ENCODE results near the gene PILRB.
"Not testable (repeated sequence)": the region's sequence is repeated elsewhere in the genome, so short reads cannot be mapped to it uniquely, and the experiment has no call there.

The PILRB gene

DNA sequence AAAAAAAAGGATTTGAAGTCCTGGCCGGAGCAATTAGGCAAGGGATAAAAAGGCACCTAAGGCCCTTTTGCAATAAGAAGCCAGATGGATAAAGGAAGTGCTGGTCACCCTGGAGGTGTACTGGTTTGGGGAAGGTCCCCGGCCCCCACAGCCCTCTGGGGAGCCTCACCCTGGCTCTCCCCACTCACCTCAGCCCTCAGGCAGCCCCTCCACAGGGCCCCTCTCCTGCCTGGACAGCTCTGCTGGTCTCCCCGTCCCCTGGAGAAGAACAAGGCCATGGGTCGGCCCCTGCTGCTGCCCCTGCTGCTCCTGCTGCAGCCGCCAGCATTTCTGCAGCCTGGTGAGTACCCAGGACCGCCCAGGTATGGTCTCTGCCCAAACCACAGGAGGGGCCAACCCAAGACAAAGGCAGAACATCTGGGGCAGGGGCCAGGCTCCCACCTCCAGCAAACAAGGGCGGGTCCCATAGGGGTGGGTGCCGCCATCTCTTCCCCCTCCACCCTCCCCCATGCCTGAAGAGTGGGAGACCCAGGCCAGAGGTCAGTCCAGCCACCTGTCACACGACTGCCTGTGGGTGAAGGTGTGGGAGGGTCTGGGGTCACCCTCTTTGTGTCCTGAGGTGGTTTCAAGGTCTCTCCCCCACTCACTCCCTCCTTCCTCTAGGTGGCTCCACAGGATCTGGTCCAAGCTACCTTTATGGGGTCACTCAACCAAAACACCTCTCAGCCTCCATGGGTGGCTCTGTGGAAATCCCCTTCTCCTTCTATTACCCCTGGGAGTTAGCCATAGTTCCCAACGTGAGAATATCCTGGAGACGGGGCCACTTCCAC is at the start of gene PILRB:
Gene PILRB, plus strand, starts transcription at position 91 of the 830 bp plus-strand sequence. Its CDS starts 186 bp downstream, at position 277.
- no peak for DNase-seq

DNA sequence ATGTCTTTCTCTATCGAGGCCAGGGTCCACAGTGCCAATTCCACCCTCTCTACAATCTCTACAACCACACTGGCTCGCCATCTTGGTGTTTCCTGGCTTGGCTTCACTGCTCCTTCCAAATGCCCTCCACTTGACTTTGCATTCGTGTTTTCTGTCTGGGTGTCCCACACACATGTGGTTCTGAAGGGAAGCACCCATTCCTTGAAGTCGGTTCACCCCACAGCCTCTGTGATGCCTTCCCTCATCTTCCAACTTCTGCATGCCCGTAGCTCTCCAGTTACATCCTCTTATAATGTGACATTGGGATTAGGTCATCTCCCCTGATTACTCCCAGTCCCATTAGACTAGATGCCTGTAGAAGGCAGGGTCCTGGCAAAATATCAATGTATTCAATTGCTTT is 39.6 kb upstream of the PILRB start:
- not testable (repeated sequence) for DNase-seq

DNA sequence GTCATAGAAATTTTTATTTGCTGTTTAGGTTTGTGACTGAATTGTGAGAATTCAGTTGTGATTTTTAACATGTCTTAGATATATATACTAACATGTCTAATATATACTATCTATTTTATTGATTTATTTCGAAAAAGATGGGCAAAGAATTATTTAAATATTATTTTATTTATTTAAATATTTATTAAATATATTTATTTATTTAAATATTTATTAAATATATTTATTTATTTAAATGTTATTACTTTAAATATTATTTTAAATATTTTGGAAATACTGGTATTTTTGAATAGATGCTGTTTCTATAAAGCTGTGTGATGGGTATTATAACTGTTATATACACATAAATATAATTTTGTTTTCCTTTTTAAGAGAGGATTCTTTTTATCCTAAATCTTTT is 36.3 kb upstream of the PILRB start:
- not testable (repeated sequence) for DNase-seq

DNA sequence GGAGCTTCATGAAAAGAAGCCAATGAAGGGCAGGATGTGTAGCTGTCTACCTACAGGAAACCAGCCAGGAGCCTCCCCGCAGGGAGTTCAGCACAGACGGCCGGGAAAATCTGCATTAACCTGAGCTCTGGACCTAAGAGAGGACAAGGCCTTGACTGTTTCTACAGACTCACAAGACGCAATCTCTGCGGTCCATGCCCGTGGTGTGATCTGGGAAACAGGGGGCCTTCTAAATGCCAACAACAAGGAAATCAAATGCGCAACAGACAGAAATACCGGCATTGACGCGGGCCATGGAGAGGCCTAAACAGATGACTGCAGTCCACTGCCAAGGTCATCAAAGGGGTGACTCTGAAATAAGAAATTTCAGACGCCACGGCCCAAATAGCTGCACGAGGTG is 33.7 kb upstream of the PILRB start:
- not testable (repeated sequence) for DNase-seq

DNA sequence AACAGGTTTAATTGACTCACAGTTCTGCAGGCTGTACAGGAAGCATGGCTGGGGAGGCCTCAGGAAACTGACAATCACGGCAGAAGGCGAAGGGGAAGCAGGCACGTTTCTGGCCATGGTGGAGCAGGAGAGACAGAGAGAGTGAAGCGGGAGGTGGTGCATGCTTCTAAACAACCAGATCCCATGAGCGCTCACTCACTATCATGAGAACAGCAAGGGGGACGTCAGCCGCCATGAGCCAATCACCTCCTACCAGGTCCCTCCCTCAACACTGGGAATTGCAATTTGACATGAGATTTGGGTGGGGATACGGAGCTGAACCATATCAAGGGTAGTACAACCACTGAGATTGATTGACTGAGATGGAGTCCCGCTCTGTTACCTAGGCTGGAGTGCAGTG is 32.2 kb upstream of the PILRB start:
- not testable (repeated sequence) for DNase-seq

DNA sequence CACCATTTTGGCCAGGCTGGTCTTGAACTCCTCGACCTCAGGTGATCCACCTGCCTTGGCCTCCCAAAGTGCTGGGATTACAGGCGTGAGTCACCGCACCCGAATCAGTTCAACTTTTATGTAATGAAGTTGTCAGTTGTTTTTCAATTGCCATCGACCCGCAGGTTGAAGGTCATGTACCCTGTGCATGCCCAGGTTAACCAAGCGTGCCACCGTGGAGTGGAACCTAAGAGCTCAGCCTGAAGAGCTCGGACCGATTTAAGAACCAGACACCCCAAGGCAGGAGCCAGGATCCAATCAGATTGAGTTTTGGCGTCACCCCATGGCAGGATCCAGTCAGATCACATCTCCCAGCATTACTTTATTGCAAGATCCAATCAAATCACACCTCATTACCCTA is 31.0 kb upstream of the PILRB start:
- not testable (repeated sequence) for DNase-seq

GRCh38 chr7:100335566-100336466 is 22.1 kb upstream of the PILRB start:
- peak; percentile 92 for DNase-seq

- DNase-seq, result not testable (repeated sequence)
Measured at GRCh38 chr7:100338083-100338696, 19.7 kb upstream of the PILRB start.

DNA sequence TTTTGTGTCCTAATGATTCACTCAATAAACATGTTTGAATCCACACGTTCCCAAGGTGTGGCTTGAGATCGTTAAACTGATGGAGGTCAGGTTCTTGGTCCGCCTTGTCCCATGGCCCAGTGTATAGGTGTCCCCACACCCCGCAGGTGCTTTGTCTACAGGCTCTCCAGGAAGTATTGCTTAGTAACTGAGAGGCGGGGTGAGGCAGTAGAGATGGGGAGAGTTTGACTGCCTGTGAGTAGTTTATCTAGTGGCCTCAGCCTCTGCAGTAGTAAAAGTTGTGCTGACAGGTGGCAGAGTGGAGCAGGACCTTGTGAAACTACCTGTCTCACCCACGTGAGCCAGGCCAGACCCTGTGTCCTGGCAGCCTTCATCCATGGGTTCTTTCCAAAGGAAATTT is 16.6 kb upstream of the PILRB start:
- DNase-seq, result not testable (repeated sequence)

- DNase-seq, result no peak
Measured at GRCh38 chr7:100342765-100343164, 15.2 kb upstream of the PILRB start.

GRCh38 chr7:100344124-100344559 is 13.8 kb upstream of the PILRB start:
- DNase-seq, result not testable (repeated sequence)

DNA sequence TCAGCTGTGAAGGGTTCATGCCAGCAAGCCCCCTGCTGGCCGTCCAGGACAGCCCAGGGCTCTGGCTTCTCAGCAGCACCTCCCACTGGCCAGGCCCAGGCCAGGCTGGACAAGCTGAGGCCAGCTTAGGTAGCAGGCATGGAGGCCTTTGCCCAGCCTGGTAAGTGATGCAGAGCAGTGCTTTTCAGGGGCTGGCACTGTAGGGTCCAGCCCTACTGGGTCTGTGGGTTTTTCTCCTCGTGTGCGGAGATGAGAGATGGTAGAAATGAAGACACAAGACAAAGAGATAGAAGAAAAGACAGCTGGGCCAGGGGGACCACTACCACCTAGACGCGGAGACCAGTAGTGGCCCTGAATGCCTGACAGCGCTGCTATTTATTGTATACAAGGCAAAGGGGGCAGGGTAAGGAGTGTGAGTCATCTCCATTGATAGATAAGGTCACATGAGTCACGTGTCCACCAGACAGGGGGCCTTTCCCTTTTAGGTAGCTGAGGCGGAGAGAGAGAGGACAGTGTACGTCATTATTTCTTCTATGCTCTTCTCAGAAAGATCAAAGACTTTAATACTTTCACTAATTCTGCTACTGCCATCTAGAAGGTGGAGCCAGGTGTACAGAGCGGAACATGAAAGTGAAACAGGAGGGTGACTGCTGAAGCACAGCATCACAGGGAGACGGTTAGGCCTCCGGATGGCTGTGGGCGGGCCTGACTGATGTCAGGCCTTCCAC is 13.2 kb upstream of the PILRB start:
- peak; percentile 79 for DNase-seq

DNA sequence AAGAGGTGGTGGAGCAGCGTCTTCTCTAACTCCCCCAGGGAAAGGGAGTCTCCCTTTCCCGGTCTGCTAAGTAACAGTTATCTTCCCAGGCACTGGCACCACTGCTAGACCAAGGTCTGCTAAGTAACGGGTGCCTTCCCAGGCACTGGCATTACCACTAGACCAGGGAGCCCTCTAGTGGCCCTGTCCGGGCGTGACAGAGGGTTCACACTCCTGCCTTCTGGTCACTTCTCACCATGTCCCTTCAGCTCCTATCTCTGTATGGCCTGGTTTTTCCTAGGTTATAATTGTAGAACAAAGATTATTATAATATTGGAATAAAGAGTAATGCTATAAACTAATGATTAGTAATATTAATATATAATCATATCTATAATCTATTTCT is 12.6 kb upstream of the PILRB start:
- DNase-seq, result peak; percentile 76

- no peak for DNase-seq
Measured at GRCh38 chr7:100346921-100347320, 11.0 kb upstream of the PILRB start.

GRCh38 chr7:100348805-100349204 is 9.1 kb upstream of the PILRB start:
- DNase-seq, result no peak

- no peak for DNase-seq
Measured at GRCh38 chr7:100349757-100350156, 8.2 kb upstream of the PILRB start.

DNA sequence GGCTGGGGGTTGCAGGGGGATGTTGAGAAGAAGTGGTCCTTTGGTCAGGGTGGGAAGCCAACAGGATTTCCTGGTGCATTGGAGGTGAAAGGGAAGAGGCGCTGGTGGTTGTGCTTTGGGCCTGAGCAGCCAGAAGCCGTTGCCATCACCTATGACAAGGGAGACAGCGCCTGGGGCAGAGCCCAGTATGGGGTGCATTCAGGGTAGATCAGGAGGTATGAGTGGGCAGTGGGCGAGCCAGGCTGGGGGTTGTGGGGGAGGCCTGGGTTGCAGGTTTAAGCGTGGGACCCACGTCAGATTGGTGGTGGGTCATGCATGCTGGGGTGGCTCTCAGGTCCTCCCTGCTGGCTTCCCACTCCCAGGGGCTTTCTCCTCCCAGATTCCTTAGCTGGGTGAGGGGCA is 6.3 kb upstream of the PILRB start:
- DNase-seq, result no peak

DNA sequence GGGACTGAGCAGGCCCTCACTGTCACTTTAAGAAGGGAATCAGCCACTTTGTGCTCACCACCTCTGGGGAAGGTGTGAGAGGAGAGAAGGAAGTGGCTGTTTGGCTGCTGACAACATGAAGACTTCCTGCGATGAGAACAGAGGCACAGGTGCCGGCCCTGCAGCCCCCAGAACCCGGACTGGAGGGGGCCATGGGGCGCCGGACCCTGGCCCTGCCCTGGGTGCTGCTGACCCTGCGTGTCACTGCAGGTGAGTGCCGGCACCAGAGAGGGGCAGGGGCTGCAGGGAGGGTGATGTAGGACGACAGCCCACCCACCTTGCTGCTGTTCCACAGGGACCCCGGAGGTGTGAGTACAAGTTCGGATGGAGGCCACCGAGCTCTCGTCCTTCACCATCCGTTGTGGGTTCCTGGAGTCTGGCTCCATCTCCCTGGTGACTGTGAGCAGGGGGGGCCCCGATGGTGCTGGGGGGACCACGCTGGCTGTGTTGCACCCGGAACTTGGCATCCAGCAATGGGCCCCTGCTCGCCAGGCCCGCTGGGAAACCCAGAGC is 5.6 kb upstream of the PILRB start:
- not testable (repeated sequence) for DNase-seq

- no peak for DNase-seq
Measured at GRCh38 chr7:100352984-100353684, 4.8 kb upstream of the PILRB start.

GRCh38 chr7:100353685-100354330 is 4.1 kb upstream of the PILRB start:
- peak; percentile 76 for DNase-seq

Data from activated CD8-positive, alpha-beta memory T cell treated with anti-CD3 and anti-CD28 coated beads for 24 hours (primary cell).